Urothelium cell line (cell line): Measurements from ENCODE around the gene TJP1.

Experiments
- DNase-seq: peaks from one replicate; pipeline ENCODE4 v3.0.0; 2011; ENCODE audit warnings: low spot score, mixed read lengths
- FAIRE-seq: peaks from 2 replicates; lab custom pipeline; 2011; peaks lifted over from hg19 to GRCh38; lab: Jason Lieb, UNC

TJP1 gene

GRCh38 chr15:29822100-29822683 is at the start of gene TJP1:
TSS of gene TJP1 (minus strand) at chr15:29822468. CDS start at chr15:29822028, 440 bp downstream.
- DNase-seq (peak; percentile 88), FAIRE-seq (peak; percentile 59)

GRCh38 chr15:29871401-29871800 is 49.1 kb upstream of the TJP1 start:
- no peak for FAIRE-seq
- no peak for DNase-seq

GRCh38 chr15:29870495-29871151 is 48.4 kb upstream of the TJP1 start:
- no peak for DNase-seq

GRCh38 chr15:29867241-29868000 is 45.2 kb upstream of the TJP1 start:
- FAIRE-seq (no peak), DNase-seq (no peak)

More at GRCh38 chr15:29870495-29871151, 48.4 kb upstream of the TJP1 start:
- no peak for FAIRE-seq

- DNase-seq (no peak), FAIRE-seq (no peak)
Measured at GRCh38 chr15:29866337-29866736, 44.1 kb upstream of the TJP1 start.

GRCh38 chr15:29864501-29864900 is 42.2 kb upstream of the TJP1 start:
- FAIRE-seq = no peak

GRCh38 chr15:29863438-29863837 is 41.2 kb upstream of the TJP1 start:
- FAIRE-seq = no peak
- no peak for DNase-seq

More at GRCh38 chr15:29864501-29864900, 42.2 kb upstream of the TJP1 start:
- DNase-seq = no peak

GRCh38 chr15:29862271-29862670 is 40.0 kb upstream of the TJP1 start:
- no peak for DNase-seq
- FAIRE-seq = no peak

- DNase-seq (no peak), FAIRE-seq (no peak)
Measured at GRCh38 chr15:29860872-29861271, 38.6 kb upstream of the TJP1 start.

GRCh38 chr15:29859973-29860715 is 37.9 kb upstream of the TJP1 start:
- DNase-seq (peak; percentile 76), FAIRE-seq (no peak)

GRCh38 chr15:29859293-29859692 is 37.0 kb upstream of the TJP1 start:
- no peak for DNase-seq
- no peak for FAIRE-seq

GRCh38 chr15:29857221-29857789 is 35.0 kb upstream of the TJP1 start:
- DNase-seq = peak; percentile 27
- no peak for FAIRE-seq

GRCh38 chr15:29854413-29854812 is 32.1 kb upstream of the TJP1 start:
- DNase-seq (peak; percentile 58), FAIRE-seq (peak; percentile 61)

GRCh38 chr15:29853211-29853987 is 31.1 kb upstream of the TJP1 start:
- FAIRE-seq (no peak), DNase-seq (no peak)

GRCh38 chr15:29852201-29852600 is 29.9 kb upstream of the TJP1 start:
- FAIRE-seq = no peak
- peak; percentile 25 for DNase-seq

GRCh38 chr15:29849716-29850115 is 27.4 kb upstream of the TJP1 start:
- peak; percentile 21 for DNase-seq
- no peak for FAIRE-seq

- DNase-seq (no peak), FAIRE-seq (no peak)
Measured at GRCh38 chr15:29849218-29849617, 26.9 kb upstream of the TJP1 start.

GRCh38 chr15:29844290-29844903 is 22.1 kb upstream of the TJP1 start:
- DNase-seq = no peak
- peak; percentile 76 for FAIRE-seq

GRCh38 chr15:29842290-29842689 is 20.0 kb upstream of the TJP1 start:
- FAIRE-seq (no peak), DNase-seq (no peak)

GRCh38 chr15:29840926-29841325 is 18.7 kb upstream of the TJP1 start:
- FAIRE-seq = no peak
- no peak for DNase-seq
